GM12872 (cell line): Measurements from ENCODE around the gene NAV3.

Source experiments
- CTCF ChIP-seq: IDR thresholded peaks from 3 replicates; pipeline ENCODE4 v1.5.1; 2011; ENCODE audit warnings: low read depth, mild to moderate bottlenecking, low read length, moderate library complexity; ENCODE audit not compliant: insufficient read depth

NAV3 gene

GRCh38 chr12:78002878-78003277 lies 172.2 kb downstream of the NAV3 start:
- no peak for TF ChIP-seq CTCF

DNA sequence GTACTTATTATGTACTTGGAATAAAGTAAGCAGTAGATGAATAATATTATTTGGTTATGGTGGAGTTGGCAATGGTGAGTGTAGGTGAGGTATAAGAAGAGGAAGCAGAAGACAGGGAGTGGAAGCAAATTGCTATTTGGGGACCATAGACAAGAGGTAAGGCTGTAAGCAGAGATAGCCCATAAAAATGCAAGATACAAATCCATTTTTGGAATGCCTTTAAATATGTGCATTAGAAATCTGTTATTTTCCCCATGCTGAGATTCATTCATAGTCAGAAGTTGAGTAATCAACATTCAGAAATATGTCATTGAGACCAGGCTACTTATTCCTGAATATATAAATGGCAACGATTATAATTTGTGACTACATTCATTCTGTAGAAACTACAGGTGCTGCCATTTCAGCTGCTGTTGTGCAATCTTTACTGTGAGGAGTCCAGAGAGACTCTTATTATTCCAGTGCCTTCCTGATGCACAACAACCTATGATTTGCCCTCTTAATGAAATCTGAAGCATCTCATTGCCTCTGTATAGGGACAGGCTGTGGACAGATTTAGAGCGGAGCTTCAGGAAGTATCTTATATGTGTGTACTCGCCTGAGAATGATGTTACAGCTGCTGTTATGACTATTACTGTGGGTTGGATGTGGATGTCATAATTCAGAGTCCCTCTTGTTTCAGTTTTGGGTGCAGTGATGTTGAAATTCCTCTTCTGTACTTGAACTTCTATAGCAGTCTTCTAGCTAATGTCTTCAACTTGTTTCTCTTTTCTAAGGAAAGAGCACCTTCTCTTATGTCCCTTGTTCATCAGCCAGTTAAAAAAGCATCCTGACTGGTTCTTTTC lies 173.8 kb downstream of the NAV3 start:
- no peak for TF ChIP-seq CTCF

GRCh38 chr12:78005094-78005492 lies 174.4 kb downstream of the NAV3 start:
- TF ChIP-seq CTCF, result no peak

- no peak for TF ChIP-seq CTCF
Observed at GRCh38 chr12:78007173-78007572, 176.5 kb downstream of the NAV3 start.

GRCh38 chr12:78009031-78009430 lies 178.3 kb downstream of the NAV3 start:
- TF ChIP-seq CTCF, result no peak

DNA sequence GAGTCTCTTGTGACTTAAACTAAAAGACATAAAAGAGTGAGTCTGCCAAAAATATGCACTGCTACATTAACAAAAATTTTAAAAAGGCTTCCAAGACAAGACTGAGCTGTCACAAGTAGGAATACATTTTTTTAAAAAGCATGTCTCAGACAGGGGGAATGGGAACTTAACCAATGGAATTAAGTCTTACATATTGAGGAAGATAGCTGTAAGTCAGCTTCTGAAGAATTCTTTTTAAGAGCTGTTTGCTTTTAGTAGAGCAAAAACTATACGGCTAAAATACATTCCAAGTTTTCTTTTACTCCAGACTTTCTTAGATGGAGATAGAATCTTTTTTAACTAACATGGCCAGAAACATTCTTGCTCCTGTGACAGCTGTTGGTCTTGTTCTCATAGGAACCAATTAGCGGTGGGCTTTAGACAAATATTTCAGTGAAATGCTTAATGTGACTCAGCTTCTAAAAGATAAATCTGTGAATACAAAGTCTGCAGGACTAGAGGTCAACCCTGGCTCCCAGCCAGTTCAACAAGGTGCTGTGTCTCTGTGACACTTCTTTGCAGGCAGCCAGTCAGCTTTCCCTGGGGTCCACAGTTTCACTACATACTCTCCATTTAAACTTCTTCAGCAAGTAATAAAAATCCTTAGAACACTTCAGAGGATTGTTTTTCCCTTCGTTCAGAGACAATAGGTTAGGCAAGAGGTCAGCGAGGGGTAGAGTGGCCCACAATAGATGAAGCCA lies 187.6 kb downstream of the NAV3 start:
- no peak for TF ChIP-seq CTCF

DNA sequence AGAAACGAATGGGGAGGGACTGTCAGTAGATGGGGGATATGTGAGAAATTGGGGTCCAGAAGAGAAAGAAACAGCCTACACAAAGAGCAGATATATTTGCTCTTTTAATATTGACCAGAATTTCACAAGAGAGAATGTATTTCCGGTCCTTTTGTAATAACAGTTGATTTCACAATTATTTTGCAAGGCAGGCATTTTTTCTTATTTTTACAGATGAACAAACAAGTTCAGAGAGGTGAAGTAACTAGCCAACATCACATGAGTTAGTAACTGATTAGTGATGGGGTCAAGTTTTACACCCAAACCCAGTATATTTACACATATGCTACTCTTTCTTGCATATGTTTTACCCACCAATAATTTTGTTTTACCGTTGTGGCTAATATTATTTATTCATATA lies 188.2 kb downstream of the NAV3 start:
- TF ChIP-seq CTCF, result no peak
